ENCODE results near the gene ERMAP. TPM values are rescaled to one million over a fixed set of nuclear protein-coding genes. Genes with fewer than 3 reads are reported as not detected.

ERMAP gene
- 10 to 100 TPM; 11.1 to 22.1 (median 14.9) TPM for total RNA-seq

GRCh38 chr1:42816585-42817439 is at the start of gene ERMAP, which contains the start of gene SVBP:
TSS of gene ERMAP (plus strand) at chr1:42817122. CDS start at chr1:42830449, 13,327 bp downstream.
TSS of gene SVBP (minus strand) at chr1:42817397. CDS start at chr1:42816544, 853 bp downstream.
- peak within 1 kb of the TSS; percentile 92 to 98 for H3K27ac ChIP-seq
- intact Hi-C loops (cut with DNase I; ENCODE audit: low total_unique reads) = no loop called here
- H3K4me1 ChIP-seq = peaks cover 0 to 7% of the 10 kb centered on the region in 2 donors
- H3K27me3 ChIP-seq = no peaks in the 10 kb centered on the region
- peak within 1 kb of the TSS; percentile 68 to 73 (median 69) for H3K4me3 ChIP-seq
- peak; percentile 81 to 92 for DNase-seq (ENCODE audit: low spot score in 2 of 2)
- no peaks in the 10 kb centered on the region for H3K36me3 ChIP-seq
- no peaks in the 10 kb centered on the region for H3K9me3 ChIP-seq
- peak; percentile 65 to 69 (median 69) for TF ChIP-seq POLR2AphosphoS5 (IDR thresholded peaks at IDR 0.05)
- no peak for TF ChIP-seq POLR2A (IDR thresholded peaks at IDR 0.05)
- TF ChIP-seq CTCF (IDR thresholded peaks at IDR 0.05) = no peak

GRCh38 chr1:42767510-42768000 is 49.4 kb upstream of the ERMAP start:
- intact Hi-C loops (cut with DNase I; ENCODE audit: low total_unique reads) = no loop called here

DNA sequence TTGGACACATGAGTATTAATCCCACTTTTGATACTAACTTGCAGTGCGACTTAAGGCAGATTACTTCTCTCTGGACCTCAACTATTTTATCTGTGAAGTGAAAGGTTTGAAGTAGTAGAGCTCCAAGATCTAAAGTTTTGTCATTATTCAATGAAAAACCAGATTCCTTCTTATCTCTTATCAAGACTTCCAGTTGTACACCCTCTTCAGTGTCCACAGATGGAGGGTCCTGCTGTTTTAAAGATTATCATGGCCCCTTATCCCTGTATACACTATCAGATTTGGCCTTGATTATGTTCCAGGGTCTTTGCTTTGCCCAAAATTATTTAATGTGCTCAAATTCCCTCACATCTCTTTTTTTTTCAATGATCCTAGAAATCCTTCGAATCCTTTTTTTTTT is 48.8 kb upstream of the ERMAP start:
- H3K4me1 ChIP-seq = peaks cover 5 to 7% of the 10 kb centered on the region in 2 donors
- intact Hi-C loops (cut with DNase I; ENCODE audit: low total_unique reads) = no loop called here
- no peaks in the 10 kb centered on the region for H3K9me3 ChIP-seq
- peak overlapping the region; percentile 70 to 98 (median 96) for H3K4me3 ChIP-seq
- no peak overlapping the region for H3K27ac ChIP-seq
- TF ChIP-seq POLR2AphosphoS5 (IDR thresholded peaks at IDR 0.05) = no peak
- no peak for TF ChIP-seq POLR2A (IDR thresholded peaks at IDR 0.05)
- no peak for TF ChIP-seq CTCF (IDR thresholded peaks at IDR 0.05)
- no peaks in the 10 kb centered on the region for H3K36me3 ChIP-seq
- H3K27me3 ChIP-seq = no peaks in the 10 kb centered on the region
- no peak for DNase-seq (ENCODE audit: low spot score in 2 of 2)

More at GRCh38 chr1:42767510-42768000, 49.4 kb upstream of the ERMAP start:
- H3K9me3 ChIP-seq = no peaks in the 10 kb centered on the region
- no peak for TF ChIP-seq POLR2AphosphoS5 (IDR thresholded peaks at IDR 0.05)
- no peak for TF ChIP-seq POLR2A (IDR thresholded peaks at IDR 0.05)
- DNase-seq (ENCODE audit: low spot score in 2 of 2) = no peak
- H3K27ac ChIP-seq = peak overlapping the region; percentile 88 to 93
- H3K4me3 ChIP-seq = peak overlapping the region; percentile 70 to 98 (median 96)
- no peaks in the 10 kb centered on the region for H3K27me3 ChIP-seq
- H3K4me1 ChIP-seq = peaks cover 5 to 7% of the 10 kb centered on the region in 2 donors
- no peaks in the 10 kb centered on the region for H3K36me3 ChIP-seq

DNA sequence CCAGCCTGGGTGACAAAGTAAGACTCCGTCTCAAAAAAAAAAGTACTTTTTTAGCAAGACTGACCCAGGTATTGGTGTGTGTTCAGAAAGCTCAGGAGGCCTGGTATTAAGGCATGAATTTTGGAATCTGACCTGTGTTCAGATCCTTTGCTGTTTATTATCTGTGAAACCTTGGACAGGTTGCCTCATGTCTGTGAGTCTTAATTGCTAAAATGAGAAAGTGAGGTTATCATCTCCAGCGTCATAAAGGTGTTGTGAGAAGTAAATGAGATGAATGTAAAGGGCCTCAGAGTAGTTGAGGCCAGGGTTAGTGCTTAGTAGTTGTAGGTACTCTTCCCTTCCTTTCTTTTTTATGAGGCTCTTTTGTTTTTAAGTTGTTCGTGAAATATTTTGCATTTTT is 47.1 kb upstream of the ERMAP start:
- Histone ChIP-seq H3K36me3 (no peaks in the 10 kb centered on the region), H3K4me1 (peaks cover 3 to 7% of the 10 kb centered on the region in 2 donors), H3K27ac (no peak overlapping the region), H3K4me3 (no peak overlapping the region), H3K9me3 (no peaks in the 10 kb centered on the region), H3K27me3 (no peaks in the 10 kb centered on the region)
- intact Hi-C loops (cut with DNase I; ENCODE audit: low total_unique reads) = no loop called here
- DNase-seq (ENCODE audit: low spot score in 2 of 2) = no peak
- TF ChIP-seq CTCF (IDR thresholded peaks at IDR 0.05) (no peak), POLR2A (IDR thresholded peaks at IDR 0.05) (no peak), POLR2AphosphoS5 (IDR thresholded peaks at IDR 0.05) (no peak)

DNA sequence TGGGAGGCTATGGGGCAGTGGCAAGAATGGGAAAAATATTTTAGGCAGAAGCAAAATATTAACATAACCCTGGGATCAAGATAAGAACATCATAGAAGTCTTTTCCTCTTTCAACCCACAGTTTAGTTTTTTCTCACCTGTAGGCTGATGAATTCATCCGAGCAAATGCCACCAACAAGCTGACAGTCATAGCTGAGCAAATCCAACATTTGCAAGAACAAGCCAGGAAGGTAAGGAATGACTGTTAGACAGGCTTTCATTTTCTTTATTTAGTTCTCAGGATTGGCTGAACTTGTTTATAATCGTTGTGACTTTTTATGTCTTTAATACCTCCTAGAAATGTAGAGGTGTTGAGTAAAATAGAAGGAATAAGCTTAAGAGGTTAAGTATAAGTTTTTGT is 43.5 kb upstream of the ERMAP start:
- intact Hi-C loops (cut with DNase I; ENCODE audit: low total_unique reads) = no loop called here
- H3K4me1 ChIP-seq = no peaks in the 10 kb centered on the region
- no peak overlapping the region for H3K27ac ChIP-seq
- H3K4me3 ChIP-seq = no peak overlapping the region
- DNase-seq (ENCODE audit: low spot score in 2 of 2) = no peak
- H3K27me3 ChIP-seq = no peaks in the 10 kb centered on the region
- H3K9me3 ChIP-seq = no peaks in the 10 kb centered on the region
- TF ChIP-seq POLR2A (IDR thresholded peaks at IDR 0.05) (no peak), CTCF (IDR thresholded peaks at IDR 0.05) (no peak), POLR2AphosphoS5 (IDR thresholded peaks at IDR 0.05) (no peak)
- peaks cover 4% of the 10 kb centered on the region for H3K36me3 ChIP-seq
